GM12875 (cell line): ENCODE data around the gene IL17B.

Experiments
- H3K4me3 ChIP-seq: one replicate; pipeline ENCODE4 v1.5.1; 2011; ENCODE audit warnings: low read depth, low read length, control low read depth
- CTCF ChIP-seq: IDR thresholded peaks from 2 replicates; pipeline ENCODE4 v1.5.1; 2011; ENCODE audit warnings: low read depth, mild to moderate bottlenecking, control low read depth, inconsistent platforms, low read length, moderate library complexity, borderline replicate concordance; ENCODE audit not compliant: insufficient read depth

Gene IL17B

GRCh38 chr5:149379177-149379761 lies at the start of gene IL17B:
Gene IL17B (minus strand): TSS chr5:149379292. CDS start chr5:149379225, 67 bp downstream.
- TF ChIP-seq CTCF: no peak
- no peak within 1 kb of the TSS for H3K4me3 ChIP-seq

GRCh38 chr5:149428032-149428431 lies 48.9 kb upstream of the IL17B start:
- TF ChIP-seq CTCF: no peak
- no peak overlapping the region for H3K4me3 ChIP-seq

GRCh38 chr5:149427374-149427773 lies 48.3 kb upstream of the IL17B start:
- H3K4me3 ChIP-seq: no peak overlapping the region

GRCh38 chr5:149426931-149427330 lies 47.8 kb upstream of the IL17B start:
- no peak for TF ChIP-seq CTCF
- H3K4me3 ChIP-seq: no peak overlapping the region

More at GRCh38 chr5:149427374-149427773, 48.3 kb upstream of the IL17B start:
- TF ChIP-seq CTCF: no peak

- H3K4me3 ChIP-seq: no peak overlapping the region
- TF ChIP-seq CTCF: no peak
These were observed 46.6 kb upstream of the IL17B start for GRCh38 chr5:149425729-149426128.

GRCh38 chr5:149424371-149425315 lies 45.6 kb upstream of the IL17B start:
- no peak for TF ChIP-seq CTCF
- no peak overlapping the region for H3K4me3 ChIP-seq

GRCh38 chr5:149423794-149424268 lies 44.7 kb upstream of the IL17B start:
- no peak overlapping the region for H3K4me3 ChIP-seq

More at GRCh38 chr5:149423794-149424268, 44.7 kb upstream of the IL17B start:
- no peak for TF ChIP-seq CTCF
